Loucy (cell line): ENCODE data around the gene SLC1A4.

Experiments used
- H2AFZ ChIP-seq: fragments of 200-600 bp; sonication (generic); 2 replicates; pipeline ENCODE4 v1.6.0; 2016; ENCODE audit warnings: antibody characterized with exemption, mild to moderate bottlenecking, low read length, moderate library complexity
- H3F3A ChIP-seq: fragments of 200-600 bp; 2 replicates; pipeline ENCODE4 v1.6.0; 2016; ENCODE audit warnings: antibody characterized with exemption, low read depth, mild to moderate bottlenecking
- H3K27me3 ChIP-seq: fragments of 200-600 bp; sonication (generic); 2 replicates; pipeline ENCODE4 v1.6.1; 2014; ENCODE audit warnings: low read length, mild to moderate bottlenecking; ENCODE audit not compliant: insufficient read depth, poor library complexity, severe bottlenecking
- H3K36me3 ChIP-seq: fragments of 200-600 bp; sonication (generic); 2 replicates; pipeline ENCODE4 v1.6.1; 2016; ENCODE audit warnings: low read length; ENCODE audit not compliant: insufficient read depth
- H3K4me1 ChIP-seq: fragments of 200-600 bp; sonication (generic); 2 replicates; pipeline ENCODE4 v1.5.1; 2014; ENCODE audit warnings: low read length, mild to moderate bottlenecking; ENCODE audit not compliant: insufficient read depth, poor library complexity, severe bottlenecking
- H3K4me2 ChIP-seq: fragments of 200-600 bp; sonication (generic); 2 replicates; pipeline ENCODE4 v1.6.0; 2014; ENCODE audit warnings: antibody characterized with exemption, low read length, low read depth, mild to moderate bottlenecking; ENCODE audit not compliant: poor library complexity, severe bottlenecking
- H3K4me3 ChIP-seq: fragments of 200-600 bp; sonication (generic); 2 replicates; pipeline ENCODE4 v1.5.1; 2014; ENCODE audit warnings: low read length, mild to moderate bottlenecking, mixed read lengths; ENCODE audit not compliant: poor library complexity, severe bottlenecking
- H3K79me2 ChIP-seq: fragments of 200-600 bp; sonication (generic); 2 replicates; pipeline ENCODE4 v1.6.1; 2014; ENCODE audit warnings: low read length; ENCODE audit not compliant: insufficient read depth
- H3K9ac ChIP-seq: fragments of 200-600 bp; sonication (generic); 2 replicates; pipeline ENCODE4 v1.6.0; 2014; ENCODE audit warnings: mild to moderate bottlenecking, low read depth, low read length, moderate library complexity; ENCODE audit not compliant: poor library complexity, severe bottlenecking
- H3K9me2 ChIP-seq: fragments of 200-600 bp; sonication (generic); replicated peaks from 2 replicates; pipeline ENCODE4 v1.6.1; 2016; ENCODE audit warnings: low read depth, low read length, mixed read lengths
- H3K9me3 ChIP-seq: fragments of 200-600 bp; sonication (generic); 2 replicates; pipeline ENCODE4 v1.6.1; 2014; ENCODE audit warnings: mild to moderate bottlenecking, antibody characterized with exemption, low read length, low read depth; ENCODE audit not compliant: insufficient read depth
- H4K20me1 ChIP-seq: fragments of 200-600 bp; sonication (generic); 2 replicates; pipeline ENCODE4 v1.6.0; 2014; ENCODE audit warnings: antibody characterized with exemption, low read length, mild to moderate bottlenecking; ENCODE audit not compliant: insufficient read depth, poor library complexity, severe bottlenecking
- CTCF ChIP-seq: fragments of 200-600 bp; sonication (generic); conservative IDR thresholded peaks from 2 replicates; pipeline ENCODE4 v1.5.1; 2014; ENCODE audit warnings: mild to moderate bottlenecking, antibody characterized with exemption, low read length
- EZH2phosphoT487 ChIP-seq: fragments of 200-600 bp; IDR thresholded peaks from 2 replicates; pipeline ENCODE4 v1.6.1; 2018; ENCODE audit warnings: antibody characterized with exemption, mild to moderate bottlenecking, moderate library complexity, borderline replicate concordance

The SLC1A4 gene

GRCh38 chr2:65022189-65022588 lies 33.0 kb downstream of the SLC1A4 start:
- Histone ChIP-seq H4K20me1 (no peaks in the 10 kb centered on the region), H3K9me3 (no peaks in the 10 kb centered on the region), H3K4me2 (no peak overlapping the region), H3K36me3 (peaks cover 53% of the 10 kb centered on the region; the same call in 1 of the 2 replicates), H3K4me3 (no peak overlapping the region), H3K9me2 (no peaks in the 10 kb centered on the region), H3K9ac (no peak overlapping the region), H3K27me3 (no peaks in the 10 kb centered on the region), H3F3A (no peaks in the 10 kb centered on the region), H3K79me2 (no peaks in the 10 kb centered on the region), H3K4me1 (no peaks in the 10 kb centered on the region), H2AFZ (no peak overlapping the region)
- TF ChIP-seq CTCF (no peak), EZH2phosphoT487 (no peak)

- Histone ChIP-seq H3K36me3 (peaks cover 38% of the 10 kb centered on the region; the same call in 1 of the 2 replicates), H3K4me2 (no peak overlapping the region), H3K9me2 (no peaks in the 10 kb centered on the region), H4K20me1 (no peaks in the 10 kb centered on the region), H3F3A (no peaks in the 10 kb centered on the region), H2AFZ (no peak overlapping the region), H3K4me1 (no peaks in the 10 kb centered on the region), H3K4me3 (no peak overlapping the region), H3K79me2 (no peaks in the 10 kb centered on the region), H3K9me3 (no peaks in the 10 kb centered on the region), H3K27me3 (no peaks in the 10 kb centered on the region), H3K9ac (no peak overlapping the region)
- no peak for TF ChIP-seq CTCF
- no peak for TF ChIP-seq EZH2phosphoT487
Measured at GRCh38 chr2:65023742-65024141, 34.5 kb downstream of the SLC1A4 start.

- Histone ChIP-seq H3K79me2 (no peaks in the 10 kb centered on the region), H3K36me3 (peaks cover 33% of the 10 kb centered on the region; the same call in 1 of the 2 replicates), H3K4me2 (no peak overlapping the region), H3K9ac (no peak overlapping the region), H3K9me3 (no peaks in the 10 kb centered on the region), H3K4me1 (no peaks in the 10 kb centered on the region), H3K27me3 (no peaks in the 10 kb centered on the region), H4K20me1 (no peaks in the 10 kb centered on the region), H3F3A (no peaks in the 10 kb centered on the region), H2AFZ (no peak overlapping the region), H3K4me3 (no peak overlapping the region), H3K9me2 (no peaks in the 10 kb centered on the region)
- no peak for TF ChIP-seq EZH2phosphoT487
- TF ChIP-seq CTCF: no peak
Measured at GRCh38 chr2:65024149-65024829, 35.1 kb downstream of the SLC1A4 start.
